HCT116 (cell line): ENCODE data around the gene UBAC2. TPM values are rescaled to one million over a fixed set of nuclear protein-coding genes. Genes with fewer than 3 reads are reported as not detected.

Experiments
- ATAC-seq: fragments of 200-7000 bp; cut with Tn5 transposase; 2 replicates; pipeline ENCODE4 v1.9.1; 2020; ENCODE audit warnings: mild to moderate bottlenecking, moderate library complexity
- BruUV-seq: library from RNA; stranded (reverse); fragments of 400-500 nt; replicated peaks from 2 replicates; lab custom pipeline; 2021; lab: Mats Ljungman, UMichigan
- CTCF ChIA-PET: fragments of 300-600 bp; sonication (Branson Sonifier 250); formaldehyde crosslinking; loops from one replicate; lab custom pipeline; 2021; ENCODE audit warnings: antibody characterized with exemption; lab: Charles Lee
- POLR2A ChIA-PET: fragments of 300-600, 350-600 bp; sonication (Branson Sonifier 250); formaldehyde crosslinking; loops from one replicate; lab custom pipeline; 2021; ENCODE audit warnings: antibody characterized with exemption; lab: Charles Lee
- RAD21 ChIA-PET, 2 experiments: fragments of 300-600 bp; sonication (Branson Sonifier 250); formaldehyde crosslinking; loops; one replicate each; lab custom pipeline; 2023; ENCODE audit warnings: low total read pairs in 2 of 2; ENCODE audit not compliant: uncharacterized antibody in 2 of 2, unreplicated experiment in 2 of 2, low non-redundant PET in 1 of 2; lab: Charles Lee
- DNase-seq: peaks from one replicate; pipeline ENCODE4 v3.0.0-alpha.2; 2010; ENCODE audit warnings: low read depth, low spot score
- H2AFZ ChIP-seq: fragments of 200-600 bp; shearing (Covaris generic), sonication (generic); 2 replicates; pipeline ENCODE4 v1.6.1; 2017; ENCODE audit warnings: low read depth, mixed run types, mixed read lengths, antibody characterized with exemption, low read length; ENCODE audit not compliant: poor library complexity, severe bottlenecking
- H3K27ac ChIP-seq: 2 replicates; pipeline ENCODE4 v1.5.1; 2012; ENCODE audit warnings: low read depth, low read length
- H3K27me3 ChIP-seq: fragments of 200-600 bp; sonication (generic); 2 replicates; pipeline ENCODE4 v1.6.1; 2016; ENCODE audit warnings: mixed run types, low read length, mixed read lengths; ENCODE audit not compliant: insufficient read depth
- H3K36me3 ChIP-seq, 2 experiments: fragments of 200-500 bp in 1 of 2; fragments of 200-600 bp in 1 of 2; sonication (Bioruptor generic) in 1 of 2; sonication (generic) in 1 of 2; 2 replicates each; pipeline versions ENCODE4 v1.5.1 to v1.6.1; 2014 to 2016; ENCODE audit warnings: low read length in 2 of 2, inconsistent platforms in 1 of 2, mixed read lengths in 1 of 2, mixed run types in 1 of 2; ENCODE audit not compliant: insufficient read depth in 2 of 2, control insufficient read depth in 1 of 2
- H3K4me1 ChIP-seq, 2 experiments: fragments of 200-600 bp in 1 of 2; sonication (generic) in 1 of 2; 2 replicates each; pipeline versions ENCODE4 v1.5.1 to v1.6.1; 2012 to 2017; ENCODE audit warnings: low read length in 2 of 2, inconsistent platforms in 1 of 2, mild to moderate bottlenecking in 1 of 2, mixed read lengths in 1 of 2, mixed run types in 1 of 2, moderate library complexity in 1 of 2; ENCODE audit not compliant: insufficient read depth in 2 of 2, control insufficient read depth in 1 of 2
- H3K4me2 ChIP-seq: fragments of 200-600 bp; sonication (generic); 2 replicates; pipeline ENCODE4 v1.6.1; 2017; ENCODE audit warnings: mixed run types, low read length, mixed read lengths
- H3K4me3 ChIP-seq, 2 experiments: fragments of 200-600 bp in 1 of 2; sonication (generic) in 1 of 2; replicated peaks in 1 of 2; 2 replicates each; pipeline ENCODE4 v1.5.1; 2011 to 2016; ENCODE audit warnings: low read length in 2 of 2, control low read depth in 1 of 2, low read depth in 1 of 2, mild to moderate bottlenecking in 1 of 2, mixed read lengths in 1 of 2, mixed run types in 1 of 2
- H3K79me2 ChIP-seq: fragments of 200-600 bp; sonication (generic); 2 replicates; pipeline ENCODE4 v1.6.1; 2017; ENCODE audit warnings: mild to moderate bottlenecking, mixed run types, low read length, moderate library complexity, mixed read lengths; ENCODE audit not compliant: insufficient read depth
- H3K9ac ChIP-seq: fragments of 200-600 bp; sonication (generic); 2 replicates; pipeline ENCODE4 v1.6.1; 2016; ENCODE audit warnings: low read length, mixed read lengths
- H3K9me2 ChIP-seq: fragments of 200-600 bp; sonication (generic), shearing (Covaris generic); 2 replicates; pipeline ENCODE4 v1.6.1; 2017; ENCODE audit warnings: mixed run types, mild to moderate bottlenecking, moderate library complexity; ENCODE audit not compliant: insufficient read depth
- H3K9me3 ChIP-seq, 2 experiments: fragments of 200-500 bp in 1 of 2; fragments of 200-600 bp in 1 of 2; sonication (Bioruptor generic) in 1 of 2; sonication (generic) in 1 of 2; 2 replicates each; pipeline ENCODE4 v1.6.1; 2014 to 2017; ENCODE audit warnings: low read length in 2 of 2, mixed read lengths in 2 of 2, inconsistent platforms in 1 of 2, low read depth in 1 of 2, mild to moderate bottlenecking in 1 of 2, mixed run types in 1 of 2, moderate library complexity in 1 of 2; ENCODE audit not compliant: control insufficient read depth in 1 of 2, insufficient read depth in 1 of 2
- H4K20me1 ChIP-seq: fragments of 200-600 bp; sonication (generic), shearing (Covaris generic); 2 replicates; pipeline ENCODE4 v1.6.1; 2017; ENCODE audit warnings: mixed run types, mild to moderate bottlenecking, moderate library complexity; ENCODE audit not compliant: insufficient read depth
- CBX3 ChIP-seq: IDR thresholded peaks from 2 replicates; pipeline ENCODE4 v1.6.1; 2012; ENCODE audit warnings: low read depth
- CEBPB ChIP-seq: IDR thresholded peaks from 2 replicates; pipeline ENCODE4 v1.6.1; 2012; ENCODE audit warnings: low read depth
- EGR1 ChIP-seq: IDR thresholded peaks from 2 replicates; pipeline ENCODE4 v1.6.1; 2012; ENCODE audit warnings: low read depth
- ELF1 ChIP-seq: IDR thresholded peaks from 2 replicates; pipeline ENCODE4 v1.6.1; 2012; ENCODE audit warnings: low read depth, borderline replicate concordance
- EZH2 ChIP-seq: fragments of 200-600 bp; sonication (generic); IDR thresholded peaks from 2 replicates; pipeline ENCODE4 v1.6.1; 2017; ENCODE audit warnings: antibody characterized with exemption, mixed run types
- EZH2phosphoT487 ChIP-seq: fragments of 200-600 bp; IDR thresholded peaks from 2 replicates; pipeline ENCODE4 v1.6.1; 2018; ENCODE audit warnings: antibody characterized with exemption, borderline replicate concordance
- FOSL1 ChIP-seq: IDR thresholded peaks from 2 replicates; pipeline ENCODE4 v1.6.1; 2012; ENCODE audit warnings: low read depth
- JUND ChIP-seq: IDR thresholded peaks from 2 replicates; pipeline ENCODE4 v1.6.1; 2012
- POLR2A ChIP-seq: IDR thresholded peaks from 2 replicates; pipeline ENCODE4 v1.7.0; 2011; ENCODE audit warnings: borderline replicate concordance; ENCODE audit not compliant: insufficient read depth, insufficient read length; ENCODE audit errors: extremely low read depth
- SIN3A ChIP-seq: IDR thresholded peaks from 2 replicates; pipeline ENCODE4 v1.6.1; 2012; ENCODE audit warnings: low read depth
- SP1 ChIP-seq: IDR thresholded peaks from 2 replicates; pipeline ENCODE4 v1.6.1; 2012; ENCODE audit warnings: low read depth
- TCF7L2 ChIP-seq: IDR thresholded peaks from 2 replicates; pipeline ENCODE4 v1.7.0; 2011; ENCODE audit warnings: borderline replicate concordance, inconsistent platforms; ENCODE audit not compliant: insufficient read depth, insufficient read length; ENCODE audit errors: extremely low read depth
- YY1 ChIP-seq: IDR thresholded peaks from 2 replicates; pipeline ENCODE4 v1.6.1; 2011; ENCODE audit warnings: low read length, low read depth, moderate library complexity, mild to moderate bottlenecking; ENCODE audit not compliant: insufficient replicate concordance; ENCODE audit errors: extremely low read depth
- ZFX ChIP-seq: fragments of 450-650 bp; IDR thresholded peaks from 2 replicates; pipeline ENCODE4 v1.6.1; 2017
- ZNF274 ChIP-seq: fragments of 200-500 bp; sonication (Bioruptor generic); IDR thresholded peaks from 2 replicates; pipeline ENCODE4 v1.6.1; 2014; ENCODE audit warnings: mild to moderate bottlenecking, low read depth, low read length, inconsistent platforms
- intact Hi-C: fragments of 100-400 bp; cut with micrococcal nuclease; formaldehyde crosslinking; loops from 2 replicates; pipeline ENCODE4 v1.10.0; 2022
- total RNA-seq: library from RNA; stranded (reverse); gene quantifications from one replicate; pipeline ENCODE4 v1.2.1, GENCODE V29; 2021; ENCODE audit not compliant: unreplicated experiment
- TF ChIP-seq, protein P1 (sequence below): IDR thresholded peaks from 2 replicates; pipeline ENCODE4 v1.6.1; 2012; ENCODE audit warnings: low read depth
- TF ChIP-seq, protein P2 (sequence below), 3 experiments: fragments of 200-600 bp in 1 of 3; sonication (generic) in 1 of 3; IDR thresholded peaks in 2 of 3; conservative IDR thresholded peaks in 1 of 3; 2 replicates each; pipeline ENCODE4 v1.5.1; 2012 to 2017; ENCODE audit warnings: low read depth in 2 of 3, low read length in 2 of 3, antibody characterized with exemption in 1 of 3, borderline replicate concordance in 1 of 3, control low read depth in 1 of 3, mild to moderate bottlenecking in 1 of 3, mixed read lengths in 1 of 3, mixed run types in 1 of 3, moderate library complexity in 1 of 3; ENCODE audit not compliant: insufficient read depth in 1 of 3
- TF ChIP-seq, protein P3 (sequence below): IDR thresholded peaks from 2 replicates; pipeline ENCODE4 v1.6.1; 2011; ENCODE audit warnings: mild to moderate bottlenecking, low read length, moderate library complexity; ENCODE audit not compliant: insufficient replicate concordance; ENCODE audit errors: extremely low read depth
- TF ChIP-seq, protein P4 (sequence below): IDR thresholded peaks from 2 replicates; pipeline ENCODE4 v1.6.1; 2012

UBAC2 gene
- total RNA-seq, 1 experiment from 2014 or later = 67.4 TPM

DNA sequence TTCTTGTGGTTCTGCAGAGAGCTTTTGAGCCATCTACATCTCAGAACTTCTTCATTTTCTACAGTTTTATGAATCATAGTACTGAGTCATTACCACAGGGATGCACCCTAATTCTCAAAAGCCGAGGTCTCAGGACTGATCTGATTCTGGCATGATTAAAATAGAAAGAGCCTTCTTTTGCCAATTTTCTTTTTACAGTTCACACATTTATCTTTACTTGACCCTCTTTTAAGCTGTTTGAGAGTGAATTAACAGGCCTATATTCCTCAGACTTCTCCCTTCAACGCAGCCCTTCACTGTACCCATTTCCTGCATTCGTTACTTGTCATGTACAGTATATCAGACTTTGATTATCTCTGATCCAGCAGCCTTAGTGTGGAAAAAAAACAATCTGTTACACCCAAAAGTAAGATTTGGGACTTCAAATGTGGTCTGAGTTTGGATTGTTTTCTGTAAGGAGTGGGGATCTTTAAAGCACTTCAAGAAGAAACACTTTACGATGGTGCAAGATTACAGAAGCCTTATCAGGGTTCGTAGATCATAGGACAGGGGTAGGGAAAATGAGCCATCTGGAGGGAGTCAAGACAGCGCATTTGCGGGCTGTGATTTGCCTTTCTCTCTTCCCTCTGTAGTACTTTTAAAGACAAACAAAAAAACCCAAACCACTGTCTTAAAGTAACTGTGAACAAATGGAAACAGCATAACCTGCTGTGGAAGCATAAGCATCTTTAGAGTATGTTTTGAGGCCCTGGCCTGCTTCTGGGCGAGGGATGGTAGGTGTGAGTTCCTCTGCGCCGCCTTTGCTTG is 121.8 kb downstream of the UBAC2 start:
- peak overlapping the region; percentile 44 for H3K9ac ChIP-seq
- H3K79me2 ChIP-seq = peaks cover 5% of the 10 kb centered on the region
- DNase-seq (no peak), ATAC-seq (peak; percentile 53)
- H3K27me3 ChIP-seq = no peaks in the 10 kb centered on the region
- H4K20me1 ChIP-seq = no peaks in the 10 kb centered on the region
- BruUV-seq = no TSS peak
- H3K4me2 ChIP-seq = peak overlapping the region; percentile 64
- no peaks in the 10 kb centered on the region for H3K36me3 ChIP-seq
- peaks cover 61 to 69% of the 10 kb centered on the region in 2 experiments for H3K4me1 ChIP-seq
- CTCF ChIA-PET = no interaction called here
- intact Hi-C loops = no loop called here
- no peaks in the 10 kb centered on the region for H3K9me3 ChIP-seq
- H3K9me2 ChIP-seq = no peaks in the 10 kb centered on the region
- POLR2A ChIA-PET = interaction anchor here (1.2 kb wide), 1 partner anchor 10 kb away, joined by 3 read pairs; no protein-coding TSS in a partner anchor
- no peak overlapping the region for H2AFZ ChIP-seq
- RAD21 ChIA-PET = no interaction called here
- peak overlapping the region in 1 of 2 experiments; percentile 17; a peak in 1 of 4 replicates for H3K4me3 ChIP-seq
- peak overlapping the region; percentile 62; the same call in 1 of the 2 replicates for H3K27ac ChIP-seq
- no peak for TF ChIP-seq SP1
- TF ChIP-seq YY1 = no peak
- no peak for TF ChIP-seq CBX3
- TF ChIP-seq EGR1 = no peak
- no peak for TF ChIP-seq EZH2phosphoT487
- TF ChIP-seq, protein P1, sequence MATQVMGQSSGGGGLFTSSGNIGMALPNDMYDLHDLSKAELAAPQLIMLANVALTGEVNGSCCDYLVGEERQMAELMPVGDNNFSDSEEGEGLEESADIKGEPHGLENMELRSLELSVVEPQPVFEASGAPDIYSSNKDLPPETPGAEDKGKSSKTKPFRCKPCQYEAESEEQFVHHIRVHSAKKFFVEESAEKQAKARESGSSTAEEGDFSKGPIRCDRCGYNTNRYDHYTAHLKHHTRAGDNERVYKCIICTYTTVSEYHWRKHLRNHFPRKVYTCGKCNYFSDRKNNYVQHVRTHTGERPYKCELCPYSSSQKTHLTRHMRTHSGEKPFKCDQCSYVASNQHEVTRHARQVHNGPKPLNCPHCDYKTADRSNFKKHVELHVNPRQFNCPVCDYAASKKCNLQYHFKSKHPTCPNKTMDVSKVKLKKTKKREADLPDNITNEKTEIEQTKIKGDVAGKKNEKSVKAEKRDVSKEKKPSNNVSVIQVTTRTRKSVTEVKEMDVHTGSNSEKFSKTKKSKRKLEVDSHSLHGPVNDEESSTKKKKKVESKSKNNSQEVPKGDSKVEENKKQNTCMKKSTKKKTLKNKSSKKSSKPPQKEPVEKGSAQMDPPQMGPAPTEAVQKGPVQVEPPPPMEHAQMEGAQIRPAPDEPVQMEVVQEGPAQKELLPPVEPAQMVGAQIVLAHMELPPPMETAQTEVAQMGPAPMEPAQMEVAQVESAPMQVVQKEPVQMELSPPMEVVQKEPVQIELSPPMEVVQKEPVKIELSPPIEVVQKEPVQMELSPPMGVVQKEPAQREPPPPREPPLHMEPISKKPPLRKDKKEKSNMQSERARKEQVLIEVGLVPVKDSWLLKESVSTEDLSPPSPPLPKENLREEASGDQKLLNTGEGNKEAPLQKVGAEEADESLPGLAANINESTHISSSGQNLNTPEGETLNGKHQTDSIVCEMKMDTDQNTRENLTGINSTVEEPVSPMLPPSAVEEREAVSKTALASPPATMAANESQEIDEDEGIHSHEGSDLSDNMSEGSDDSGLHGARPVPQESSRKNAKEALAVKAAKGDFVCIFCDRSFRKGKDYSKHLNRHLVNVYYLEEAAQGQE = no peak
- TF ChIP-seq, protein P2, sequence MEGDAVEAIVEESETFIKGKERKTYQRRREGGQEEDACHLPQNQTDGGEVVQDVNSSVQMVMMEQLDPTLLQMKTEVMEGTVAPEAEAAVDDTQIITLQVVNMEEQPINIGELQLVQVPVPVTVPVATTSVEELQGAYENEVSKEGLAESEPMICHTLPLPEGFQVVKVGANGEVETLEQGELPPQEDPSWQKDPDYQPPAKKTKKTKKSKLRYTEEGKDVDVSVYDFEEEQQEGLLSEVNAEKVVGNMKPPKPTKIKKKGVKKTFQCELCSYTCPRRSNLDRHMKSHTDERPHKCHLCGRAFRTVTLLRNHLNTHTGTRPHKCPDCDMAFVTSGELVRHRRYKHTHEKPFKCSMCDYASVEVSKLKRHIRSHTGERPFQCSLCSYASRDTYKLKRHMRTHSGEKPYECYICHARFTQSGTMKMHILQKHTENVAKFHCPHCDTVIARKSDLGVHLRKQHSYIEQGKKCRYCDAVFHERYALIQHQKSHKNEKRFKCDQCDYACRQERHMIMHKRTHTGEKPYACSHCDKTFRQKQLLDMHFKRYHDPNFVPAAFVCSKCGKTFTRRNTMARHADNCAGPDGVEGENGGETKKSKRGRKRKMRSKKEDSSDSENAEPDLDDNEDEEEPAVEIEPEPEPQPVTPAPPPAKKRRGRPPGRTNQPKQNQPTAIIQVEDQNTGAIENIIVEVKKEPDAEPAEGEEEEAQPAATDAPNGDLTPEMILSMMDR (IDR thresholded peaks at IDR 0.05 in 2 of 3, conservative IDR thresholded peaks at IDR 0.05 in 1 of 3; ENCODE audit: borderline replicate concordance in 1 of 3, insufficient read depth in 1 of 3, low read depth in 2 of 3, low read length in 2 of 3) = no peak
- no peak for TF ChIP-seq CEBPB
- TF ChIP-seq EZH2 = no peak
- no peak for TF ChIP-seq SIN3A
- no peak for TF ChIP-seq ELF1
- TF ChIP-seq, protein P3, sequence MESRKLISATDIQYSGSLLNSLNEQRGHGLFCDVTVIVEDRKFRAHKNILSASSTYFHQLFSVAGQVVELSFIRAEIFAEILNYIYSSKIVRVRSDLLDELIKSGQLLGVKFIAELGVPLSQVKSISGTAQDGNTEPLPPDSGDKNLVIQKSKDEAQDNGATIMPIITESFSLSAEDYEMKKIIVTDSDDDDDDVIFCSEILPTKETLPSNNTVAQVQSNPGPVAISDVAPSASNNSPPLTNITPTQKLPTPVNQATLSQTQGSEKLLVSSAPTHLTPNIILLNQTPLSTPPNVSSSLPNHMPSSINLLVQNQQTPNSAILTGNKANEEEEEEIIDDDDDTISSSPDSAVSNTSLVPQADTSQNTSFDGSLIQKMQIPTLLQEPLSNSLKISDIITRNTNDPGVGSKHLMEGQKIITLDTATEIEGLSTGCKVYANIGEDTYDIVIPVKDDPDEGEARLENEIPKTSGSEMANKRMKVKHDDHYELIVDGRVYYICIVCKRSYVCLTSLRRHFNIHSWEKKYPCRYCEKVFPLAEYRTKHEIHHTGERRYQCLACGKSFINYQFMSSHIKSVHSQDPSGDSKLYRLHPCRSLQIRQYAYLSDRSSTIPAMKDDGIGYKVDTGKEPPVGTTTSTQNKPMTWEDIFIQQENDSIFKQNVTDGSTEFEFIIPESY = no peak
- TF ChIP-seq TCF7L2 = no peak
- TF ChIP-seq ZFX = no peak
- peak; percentile 60; the same call in 1 of the 2 replicates for TF ChIP-seq JUND
- TF ChIP-seq, protein P4, sequence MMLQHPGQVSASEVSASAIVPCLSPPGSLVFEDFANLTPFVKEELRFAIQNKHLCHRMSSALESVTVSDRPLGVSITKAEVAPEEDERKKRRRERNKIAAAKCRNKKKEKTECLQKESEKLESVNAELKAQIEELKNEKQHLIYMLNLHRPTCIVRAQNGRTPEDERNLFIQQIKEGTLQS = no peak
- TF ChIP-seq ZNF274 = no peak
- peak; percentile 75 for TF ChIP-seq FOSL1
- TF ChIP-seq POLR2A = no peak
